ENCODE results near the gene KLHL29.

Gene KLHL29

DNA sequence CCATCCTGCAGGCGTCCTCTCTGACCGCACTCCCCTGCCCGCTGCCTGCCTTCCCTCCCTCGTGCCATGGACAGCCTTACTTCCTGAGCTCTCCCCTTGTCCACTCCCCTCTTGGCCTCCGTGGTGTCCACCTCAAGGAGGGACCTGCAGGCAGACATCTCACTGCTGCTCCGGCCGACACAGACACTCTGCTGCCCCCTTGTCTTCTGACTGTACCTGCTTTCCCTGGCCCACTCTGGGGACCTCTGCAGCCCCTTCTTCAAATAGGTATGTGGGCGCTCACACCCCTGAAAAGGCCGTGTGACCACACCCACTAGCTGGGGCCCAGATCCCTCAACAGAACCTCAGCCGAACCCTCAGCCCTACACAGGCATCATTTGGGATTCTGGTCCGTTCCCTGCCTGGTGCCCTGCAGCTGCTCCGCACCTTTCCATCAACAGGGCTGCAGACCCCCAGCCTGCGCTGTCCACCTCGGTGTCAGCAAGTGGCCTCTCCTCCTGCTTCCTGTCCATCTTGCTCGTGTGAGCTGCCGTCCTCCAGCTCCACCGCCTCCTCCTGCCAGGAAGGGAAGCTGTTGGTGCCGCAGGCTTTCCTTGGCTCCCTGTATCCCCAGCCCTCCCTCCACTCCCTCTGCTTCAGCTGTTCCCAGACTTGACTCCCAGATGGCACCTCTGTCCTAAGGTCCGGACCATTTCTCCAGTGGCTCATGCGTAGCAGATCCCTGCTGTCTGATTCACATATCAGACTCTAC lies 94.1 kb downstream of the KLHL29 start:
- no peak for DNase-seq

GRCh38 chr2:23480957-23481797 lies 96.2 kb downstream of the KLHL29 start:
- no peak for DNase-seq

DNA sequence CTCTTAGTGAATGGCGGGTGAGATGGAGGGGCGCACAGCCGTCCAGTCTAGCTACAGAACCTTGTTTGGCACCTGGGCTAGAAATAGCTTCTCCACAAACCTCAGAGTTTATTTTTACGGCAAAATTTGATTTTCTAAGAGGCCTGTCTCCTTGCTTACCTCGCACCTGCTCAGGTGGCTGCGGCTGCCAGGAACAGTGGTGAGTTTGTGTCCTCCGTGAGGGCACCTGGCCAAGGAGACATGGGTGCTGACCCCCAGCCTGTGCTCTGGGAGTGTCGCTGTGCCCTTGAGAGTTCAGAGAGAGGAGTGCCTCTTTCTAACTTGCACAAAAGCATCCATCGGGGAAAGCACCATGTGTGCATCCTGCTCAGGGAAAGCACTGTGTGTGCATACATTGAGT lies 97.2 kb downstream of the KLHL29 start:
- DNase-seq = no peak

DNA sequence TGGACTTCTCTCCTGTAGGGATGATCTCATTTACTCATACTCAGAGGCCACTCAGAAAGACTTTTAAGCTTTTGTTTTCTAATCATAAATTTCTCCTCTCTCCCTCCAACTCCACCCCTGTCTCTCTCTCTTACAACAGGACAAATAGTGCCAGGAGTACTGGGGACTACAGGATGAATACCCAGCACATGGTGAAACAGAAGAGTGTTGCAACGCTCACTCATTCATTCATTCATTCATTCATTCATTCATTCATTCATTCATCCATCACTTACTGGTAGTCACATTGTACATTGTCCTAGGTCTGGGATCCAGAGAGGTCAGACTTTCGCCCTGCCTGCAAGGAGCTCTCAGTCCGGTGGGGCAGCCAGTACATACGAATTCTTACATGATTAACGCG lies 97.6 kb downstream of the KLHL29 start:
- no peak for DNase-seq

DNA sequence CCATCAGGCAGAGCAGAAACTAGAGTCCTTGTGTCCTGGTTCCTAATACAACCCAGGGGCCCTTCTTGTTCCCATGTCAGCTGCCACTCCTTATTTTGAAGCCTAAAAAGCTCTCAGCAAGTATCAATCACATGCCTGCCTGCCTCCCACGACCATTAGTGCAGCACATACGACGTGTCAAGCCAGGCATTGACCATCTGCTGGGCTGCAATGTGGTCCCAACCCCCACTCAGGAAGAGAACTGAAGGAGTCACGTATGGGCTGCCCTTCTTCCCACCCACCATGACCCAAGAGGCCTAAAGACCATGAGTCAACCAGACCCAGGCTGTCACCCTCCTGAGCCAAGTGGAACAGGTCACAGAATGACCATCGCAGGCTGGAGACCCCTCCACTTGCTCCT lies 98.8 kb downstream of the KLHL29 start:
- no peak for DNase-seq

DNA sequence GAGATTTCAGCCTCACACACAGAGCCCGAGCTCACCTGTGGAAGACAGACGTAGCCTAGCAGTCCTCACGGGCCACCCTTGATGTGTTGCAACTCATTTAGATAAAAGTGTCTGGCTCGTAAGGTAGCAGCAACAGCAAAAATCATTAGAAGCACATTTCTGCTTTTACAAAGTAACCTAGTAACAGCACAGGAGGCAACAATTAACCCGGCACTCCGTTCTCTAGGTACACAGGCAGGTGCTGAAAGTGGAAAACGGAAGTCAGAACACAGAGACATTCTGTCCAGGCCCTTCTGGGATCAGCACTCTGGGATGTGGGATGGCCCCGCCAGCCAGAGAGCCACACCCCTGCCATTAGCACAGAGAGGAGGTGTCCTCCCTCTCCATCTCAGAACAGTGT lies 99.3 kb downstream of the KLHL29 start:
- DNase-seq = no peak

- no peak for DNase-seq
Measured at GRCh38 chr2:23484767-23485166, 99.8 kb downstream of the KLHL29 start.

GRCh38 chr2:23485261-23485660 lies 100.3 kb downstream of the KLHL29 start:
- DNase-seq = no peak

- DNase-seq = no peak
Measured at GRCh38 chr2:23485841-23486683, 101.1 kb downstream of the KLHL29 start.

DNA sequence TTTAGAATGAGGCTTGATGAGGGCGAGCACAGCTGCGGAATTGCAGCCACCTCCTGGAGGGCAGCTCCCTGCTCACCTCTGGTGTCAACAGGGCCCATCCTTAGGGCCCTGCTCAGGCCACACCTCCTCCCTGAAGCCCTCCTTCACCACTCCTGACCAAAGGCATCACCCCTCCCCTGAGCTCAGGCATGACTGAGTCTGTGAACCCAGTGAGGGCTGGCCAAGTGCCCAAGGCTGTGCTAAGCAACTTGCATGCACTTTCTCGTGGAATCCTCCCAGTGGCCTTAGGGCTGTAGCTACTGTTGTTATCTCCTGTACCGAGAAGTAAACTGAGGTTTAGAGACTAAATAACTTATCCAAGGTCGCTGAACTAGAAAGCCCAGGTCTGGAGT lies 101.7 kb downstream of the KLHL29 start:
- no peak for DNase-seq

- DNase-seq = no peak
Measured at GRCh38 chr2:23487735-23488492, 102.9 kb downstream of the KLHL29 start.

DNA sequence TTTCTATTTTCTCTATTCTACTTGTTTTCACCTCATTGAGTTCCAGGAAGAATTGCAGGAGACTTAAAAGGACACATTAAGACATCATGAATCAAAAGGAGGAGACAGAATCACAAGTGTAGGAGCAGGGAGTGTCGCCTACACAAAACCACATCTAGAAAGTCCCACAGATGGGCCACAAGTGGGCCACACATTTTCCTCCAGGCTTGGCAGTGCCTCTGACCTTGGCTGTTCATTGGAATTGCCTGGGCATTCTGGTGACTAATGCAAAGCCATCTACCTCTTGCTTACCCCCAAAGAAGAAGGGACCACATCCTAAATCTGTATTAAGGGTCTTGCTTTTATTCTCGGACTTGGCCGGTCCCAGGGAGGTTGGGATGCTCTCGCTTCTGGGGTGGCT lies 103.6 kb downstream of the KLHL29 start:
- DNase-seq = no peak

DNA sequence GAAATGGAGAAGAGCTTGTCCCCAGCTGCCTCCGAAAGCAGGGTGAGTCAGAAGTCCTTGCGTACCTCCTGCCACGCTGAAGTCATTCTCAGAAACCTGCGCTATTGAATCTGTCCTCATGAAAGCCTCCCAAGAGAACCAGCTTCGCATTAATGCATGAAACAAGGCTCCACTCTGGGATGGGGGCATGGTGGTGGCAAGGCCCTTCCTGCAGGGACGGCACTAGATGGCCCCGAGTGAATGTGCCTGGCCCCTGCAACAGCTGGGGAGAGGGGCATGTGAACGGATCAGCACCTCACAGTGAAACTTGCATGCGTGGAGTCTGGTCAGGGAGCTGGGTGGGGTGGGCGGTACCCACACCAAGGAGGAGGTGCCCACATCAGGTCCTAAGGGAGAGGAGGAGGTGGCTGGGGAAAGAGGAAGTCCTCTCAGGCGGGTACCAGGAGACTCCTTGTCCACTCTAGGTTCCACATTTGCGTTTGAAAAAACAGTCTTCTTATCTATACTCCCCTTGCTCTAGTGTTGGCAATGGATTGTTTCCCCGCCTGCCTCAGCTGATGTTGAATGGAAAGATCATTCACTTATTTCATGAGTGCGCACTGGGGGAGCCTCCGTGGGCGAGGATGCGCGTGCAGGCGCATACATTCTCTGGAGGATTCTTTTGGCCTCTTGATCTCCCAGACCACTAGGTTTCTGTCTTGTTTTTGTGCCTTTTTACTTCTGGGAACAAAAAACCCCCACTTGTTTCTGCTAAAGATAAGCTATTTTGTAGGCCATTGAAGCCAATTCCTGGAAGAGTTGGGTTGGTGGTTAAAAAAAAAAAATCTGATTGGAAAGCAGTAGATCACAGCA lies 104.7 kb downstream of the KLHL29 start:
- no peak for DNase-seq

DNA sequence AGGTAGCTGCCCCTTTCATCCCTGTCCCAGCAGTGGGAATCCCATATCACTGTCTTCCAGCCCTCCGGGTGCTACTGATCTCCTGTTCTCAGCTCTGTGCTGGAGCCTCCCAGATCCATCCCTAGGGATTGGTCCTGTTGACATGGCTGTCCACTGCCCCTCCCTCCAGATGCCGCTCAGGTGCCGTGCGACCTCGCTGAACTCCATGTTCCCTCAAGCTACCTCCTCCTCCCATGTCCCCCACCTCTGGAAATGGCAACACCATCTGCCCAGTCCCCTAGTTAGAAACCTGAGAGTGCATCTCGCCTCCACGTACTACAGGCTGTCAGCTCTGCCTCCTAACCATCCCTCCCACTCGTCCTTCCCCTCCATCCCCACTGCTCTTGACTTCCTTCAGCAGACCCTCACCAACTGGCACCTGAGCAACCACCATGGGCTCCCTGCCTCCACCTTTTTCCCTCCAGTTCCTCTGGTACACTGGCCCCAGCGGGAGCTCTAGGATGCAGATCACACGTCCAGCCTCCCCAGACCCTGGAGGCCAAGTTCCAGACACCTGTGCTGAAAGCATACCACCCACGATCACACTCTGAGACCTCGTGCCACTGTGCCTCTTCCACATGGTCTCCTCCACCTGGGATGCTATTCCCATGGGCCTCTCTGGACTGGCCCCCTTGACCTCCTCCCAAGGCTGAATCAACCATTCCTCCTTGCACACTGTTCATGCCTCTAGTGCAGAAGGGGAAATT lies 106.8 kb downstream of the KLHL29 start:
- no peak for DNase-seq

DNA sequence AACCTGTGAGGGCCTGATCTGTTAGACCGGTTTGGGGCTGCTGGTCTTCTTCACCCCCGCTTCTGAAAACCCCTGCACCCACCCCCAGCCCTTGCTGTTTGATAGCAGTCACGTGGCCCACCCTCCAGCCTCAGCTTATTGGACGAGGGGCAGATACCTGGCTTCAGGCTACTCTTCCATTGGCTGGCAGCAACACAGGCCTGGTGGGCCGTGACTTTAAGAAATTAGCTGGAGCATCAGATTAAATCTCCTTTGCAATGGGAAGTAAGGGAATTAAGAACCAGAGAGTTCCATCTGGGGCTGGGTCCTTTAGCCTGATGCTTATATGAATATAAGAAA lies 107.3 kb downstream of the KLHL29 start:
- no peak for DNase-seq

DNA sequence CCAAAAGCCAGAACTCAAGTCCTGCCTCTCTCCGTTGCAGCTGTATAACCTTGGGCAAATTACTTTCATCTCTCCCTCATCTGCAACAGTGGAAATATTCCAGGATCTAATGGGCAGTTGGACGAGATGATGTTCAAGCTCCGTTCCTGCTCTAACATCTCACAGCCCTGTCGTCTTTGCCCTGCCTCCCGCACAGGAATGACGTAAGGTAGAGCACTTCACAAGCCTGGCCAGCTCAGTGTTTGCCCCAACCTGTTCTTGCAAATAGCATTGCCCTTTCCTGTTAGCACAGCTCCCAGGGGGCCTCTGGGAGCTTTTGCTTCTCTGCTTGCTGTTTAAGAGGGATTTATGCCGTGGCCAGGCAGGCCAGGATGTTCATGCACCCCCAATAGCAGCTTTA lies 107.9 kb downstream of the KLHL29 start:
- DNase-seq = no peak

GRCh38 chr2:23493846-23494245 lies 108.9 kb downstream of the KLHL29 start:
- DNase-seq = no peak

GRCh38 chr2:23494286-23494685 lies 109.3 kb downstream of the KLHL29 start:
- no peak for DNase-seq

DNA sequence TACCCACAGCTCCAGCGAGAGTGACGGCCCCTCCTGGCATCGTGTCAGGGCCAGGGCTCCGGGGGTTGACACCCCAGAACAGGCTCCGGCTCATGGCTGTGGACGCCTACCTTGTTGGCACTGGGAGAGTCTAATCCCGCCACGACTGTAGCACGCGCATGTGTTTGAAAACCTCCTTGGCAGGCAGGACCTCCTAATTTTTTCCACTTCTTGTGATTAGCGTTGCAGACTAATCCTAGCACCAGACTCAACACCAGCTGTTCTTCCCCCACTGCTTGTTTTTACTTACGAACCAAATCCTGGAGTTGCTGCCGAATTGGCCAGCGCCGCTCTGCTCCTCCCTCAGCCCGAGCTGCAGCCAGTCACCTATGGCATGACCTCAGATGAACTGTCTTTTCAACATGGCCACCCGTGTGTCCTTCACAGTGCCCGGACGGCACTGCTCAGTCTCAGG lies 110.7 kb downstream of the KLHL29 start:
- DNase-seq = no peak

DNA sequence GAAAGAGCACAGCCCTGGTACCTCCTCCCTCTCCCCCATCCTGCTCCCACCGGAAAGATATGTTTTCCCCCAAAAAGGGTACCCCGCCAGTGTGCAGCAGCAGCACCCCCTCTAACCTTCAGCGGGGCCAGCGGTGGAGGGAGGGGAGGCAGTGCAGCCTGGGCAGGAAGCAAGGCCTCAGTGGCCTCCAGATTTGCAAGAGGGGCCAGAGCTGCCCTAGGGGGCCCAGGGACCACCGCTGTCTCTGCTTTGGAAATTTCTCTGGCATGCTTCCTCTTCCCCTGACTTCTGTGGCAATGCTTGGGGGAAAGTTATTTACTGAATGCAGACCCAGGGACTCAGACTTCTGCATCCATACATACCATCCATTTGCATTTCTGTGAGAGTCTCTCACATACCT lies 111.5 kb downstream of the KLHL29 start:
- no peak for DNase-seq

- no peak for DNase-seq
Measured at GRCh38 chr2:23497063-23497462, 112.1 kb downstream of the KLHL29 start.
